H1 (cell line): Measurements from ENCODE around the gene IRF4. TPM values are rescaled to one million over a fixed set of nuclear protein-coding genes. Genes with fewer than 3 reads are reported as not detected.

Source experiments
- CTCF ChIA-PET: fragments of 300-600 bp; sonication (Branson Sonifier 250); formaldehyde crosslinking; loops from one replicate; lab custom pipeline; 2021; ENCODE audit not compliant: partially characterized antibody; lab: Charles Lee
- POLR2A ChIA-PET: fragments of 300-600 bp; sonication (Branson Sonifier 250); formaldehyde crosslinking; loops from one replicate; lab custom pipeline; 2021; ENCODE audit warnings: inconsistent platforms; ENCODE audit not compliant: partially characterized antibody; lab: Charles Lee
- DNase-seq, 2 experiments: peaks; one replicate each; pipeline versions ENCODE4 v3.0.0 to v3.0.0-alpha.2; 2010 to 2022; ENCODE audit warnings: low spot score in 2 of 2, low read depth in 1 of 2, mixed read lengths in 1 of 2
- FAIRE-seq: peaks from 2 replicates; lab custom pipeline; 2011; peaks lifted over from hg19 to GRCh38; lab: Jason Lieb, UNC
- H2AFZ ChIP-seq: 2 replicates; pipeline ENCODE4 v1.8.1; 2012; ENCODE audit warnings: low read length, inconsistent platforms
- H2AK5ac ChIP-seq: 2 replicates; pipeline ENCODE4 v1.6.1; 2013; ENCODE audit warnings: low read depth, low read length
- H2BK120ac ChIP-seq: replicated peaks from 2 replicates; pipeline ENCODE3; 2013; ENCODE audit warnings: low read depth, low read length, inconsistent platforms
- H2BK12ac ChIP-seq: 2 replicates; pipeline ENCODE4 v1.6.1; 2013; ENCODE audit warnings: low read depth, low read length
- H2BK15ac ChIP-seq: 2 replicates; pipeline ENCODE4 v1.6.1; 2013; ENCODE audit warnings: low read length
- H2BK20ac ChIP-seq: 2 replicates; pipeline ENCODE4 v1.6.1; 2013; ENCODE audit warnings: low read length
- H2BK5ac ChIP-seq: 2 replicates; pipeline ENCODE4 v1.6.1; 2013; ENCODE audit warnings: low read depth, low read length
- H3K14ac ChIP-seq: 2 replicates; pipeline ENCODE4 v1.6.1; 2013; ENCODE audit warnings: inconsistent platforms; ENCODE audit not compliant: insufficient read length
- H3K18ac ChIP-seq: 2 replicates; pipeline ENCODE4 v1.6.1; 2013; ENCODE audit warnings: low read length; ENCODE audit errors: extremely low read depth
- H3K23ac ChIP-seq: 2 replicates; pipeline ENCODE4 v1.6.1; 2013; ENCODE audit warnings: inconsistent platforms; ENCODE audit not compliant: insufficient read length
- H3K23me2 ChIP-seq: 2 replicates; pipeline ENCODE4 v1.6.1; 2013; ENCODE audit warnings: low read depth, low read length
- H3K27ac ChIP-seq: 2 replicates; pipeline ENCODE4 v1.6.1; 2011; ENCODE audit warnings: low read depth, low read length, inconsistent platforms
- H3K27me3 ChIP-seq, 4 experiments: replicated peaks in 1 of 4; 1 replicate in 1 of 4; 2 replicates in 3 of 4; pipeline versions ENCODE4 v1.6.1 to v1.8.1; 2011 to 2013; ENCODE audit warnings: low read length in 3 of 4, mild to moderate bottlenecking in 3 of 4, inconsistent platforms in 2 of 4, mixed read lengths in 2 of 4, moderate library complexity in 1 of 4; ENCODE audit not compliant: control insufficient read depth in 3 of 4, insufficient read depth in 3 of 4; ENCODE audit errors: extremely low read depth in 1 of 4
- H3K36me3 ChIP-seq, 4 experiments: 2 replicates each; pipeline versions ENCODE4 v1.6.1 to v1.8.1; 2011 to 2013; ENCODE audit warnings: mild to moderate bottlenecking in 4 of 4, low read length in 3 of 4, moderate library complexity in 2 of 4, control low read depth in 1 of 4, inconsistent platforms in 1 of 4; ENCODE audit not compliant: insufficient read depth in 4 of 4, control insufficient read depth in 2 of 4
- H3K4ac ChIP-seq: replicated peaks from 2 replicates; pipeline ENCODE3; 2013; ENCODE audit warnings: low read length, low read depth, mixed read lengths, inconsistent platforms; ENCODE audit not compliant: insufficient read length
- H3K4me1 ChIP-seq, 4 experiments: replicated peaks in 1 of 4; 1 replicate in 1 of 4; 2 replicates in 3 of 4; pipeline versions ENCODE4 v1.6.1 to v1.8.1; 2011 to 2013; ENCODE audit warnings: low read length in 3 of 4, inconsistent platforms in 2 of 4, mixed read lengths in 1 of 4; ENCODE audit not compliant: insufficient read depth in 4 of 4, control insufficient read depth in 3 of 4
- H3K4me2 ChIP-seq, 2 experiments: 2 replicates each; pipeline versions ENCODE4 v1.6.1 to v1.8.1; 2011 to 2013; ENCODE audit warnings: low read depth in 2 of 2, low read length in 2 of 2, control low read depth in 1 of 2, inconsistent platforms in 1 of 2, mild to moderate bottlenecking in 1 of 2; ENCODE audit not compliant: insufficient read depth in 1 of 2
- H3K4me3 ChIP-seq, 4 experiments: fragments of 200-600, 300-600 bp in 1 of 4; sonication (generic), shearing (Covaris generic), sonication (Bioruptor Twin) in 1 of 4; 2 replicates each; pipeline versions ENCODE4 v1.5.1 to v1.8.1; 2011 to 2016; ENCODE audit warnings: low read length in 4 of 4, low read depth in 3 of 4, control low read depth in 2 of 4, inconsistent platforms in 2 of 4, mild to moderate bottlenecking in 2 of 4, mixed read lengths in 1 of 4, moderate library complexity in 1 of 4; ENCODE audit not compliant: insufficient read depth in 2 of 4; ENCODE audit errors: extremely low read depth in 1 of 4
- H3K56ac ChIP-seq: replicated peaks from 2 replicates; pipeline ENCODE3; 2013; ENCODE audit warnings: low read depth, mild to moderate bottlenecking, mixed read lengths, low read length, inconsistent platforms; ENCODE audit not compliant: insufficient read length
- H3K79me1 ChIP-seq: 2 replicates; pipeline ENCODE4 v1.6.1; 2013; ENCODE audit warnings: low read depth, low read length, control low read depth
- H3K79me2 ChIP-seq, 2 experiments: 2 replicates each; pipeline versions ENCODE4 v1.6.1 to v1.8.1; 2012 to 2013; ENCODE audit warnings: low read length in 2 of 2, mild to moderate bottlenecking in 2 of 2, inconsistent platforms in 1 of 2; ENCODE audit not compliant: insufficient read depth in 2 of 2, control insufficient read depth in 1 of 2
- H3K9ac ChIP-seq, 4 experiments: replicated peaks in 1 of 4; 1 replicate in 1 of 4; 2 replicates in 3 of 4; pipeline versions ENCODE4 v1.6.1 to v1.8.1; 2011 to 2013; ENCODE audit warnings: low read depth in 3 of 4, low read length in 3 of 4, control low read depth in 2 of 4, mild to moderate bottlenecking in 2 of 4, moderate library complexity in 2 of 4, inconsistent platforms in 1 of 4; ENCODE audit errors: extremely low read depth in 1 of 4
- H3K9me3 ChIP-seq, 2 experiments: 2 replicates each; pipeline versions ENCODE4 v1.6.1 to v1.8.1; 2012 to 2013; ENCODE audit warnings: mild to moderate bottlenecking in 2 of 2, moderate library complexity in 2 of 2, control low read depth in 1 of 2, inconsistent platforms in 1 of 2, low read depth in 1 of 2, low read length in 1 of 2, mixed read lengths in 1 of 2; ENCODE audit not compliant: insufficient read depth in 2 of 2
- H4K20me1 ChIP-seq, 2 experiments: replicated peaks in 1 of 2; 2 replicates each; pipeline versions ENCODE3 to v1.8.1; 2011 to 2013; ENCODE audit warnings: inconsistent platforms in 2 of 2, low read length in 2 of 2, mild to moderate bottlenecking in 1 of 2; ENCODE audit not compliant: insufficient read depth in 2 of 2, control insufficient read depth in 1 of 2
- H4K5ac ChIP-seq: 2 replicates; pipeline ENCODE4 v1.6.1; 2013; ENCODE audit warnings: low read length, low read depth, mixed read lengths, inconsistent platforms; ENCODE audit not compliant: insufficient read length
- H4K8ac ChIP-seq: 2 replicates; pipeline ENCODE4 v1.8.0; 2013; ENCODE audit warnings: mild to moderate bottlenecking, moderate library complexity, low read length, inconsistent platforms; ENCODE audit not compliant: insufficient read depth; ENCODE audit errors: extremely low read depth
- H4K91ac ChIP-seq: replicated peaks from 2 replicates; pipeline ENCODE3; 2013; ENCODE audit warnings: low read length, mixed read lengths, inconsistent platforms; ENCODE audit not compliant: insufficient read length
- CREB1 ChIP-seq: IDR thresholded peaks from 2 replicates; pipeline ENCODE4 v1.6.1; 2012; ENCODE audit warnings: inconsistent platforms
- NANOG ChIP-seq: IDR thresholded peaks from 2 replicates; pipeline ENCODE4 v1.6.1; 2011; ENCODE audit warnings: low read length, low read depth, mild to moderate bottlenecking, inconsistent platforms; ENCODE audit not compliant: insufficient read depth, poor library complexity, severe bottlenecking
- SIN3A ChIP-seq, 2 experiments: IDR thresholded peaks in 1 of 2; conservative IDR thresholded peaks in 1 of 2; 2 replicates each; pipeline ENCODE4 v1.6.1; 2011 to 2012; ENCODE audit warnings: low read length in 2 of 2, improper control_type of control experiment in 1 of 2, low read depth in 1 of 2, mild to moderate bottlenecking in 1 of 2
- SP4 ChIP-seq: IDR thresholded peaks from 2 replicates; pipeline ENCODE4 v1.6.1; 2012; ENCODE audit warnings: low read length, inconsistent platforms
- WGBS, 2 experiments: shearing (Covaris generic) in 1 of 2; methylation state at CpG; one replicate each; pipeline versions ENCODE4 v1.1.6 to v1.1.7; 2013 to 2015; ENCODE audit warnings: low lambda C conversion rate in 2 of 2, mixed read lengths in 2 of 2, inconsistent platforms in 1 of 2, low coverage in 1 of 2, missing lambda C conversion rate in 1 of 2; ENCODE audit not compliant: insufficient replicate concordance in 2 of 2, insufficient coverage in 1 of 2, insufficient read length in 1 of 2; ENCODE audit errors: extremely low coverage in 1 of 2, missing lambda C conversion rate in 1 of 2; 5-methylcytosine and 5-hydroxymethylcytosine counted together
- polyA plus RNA-seq, 7 experiments: library from polyadenylated mRNA; depleted of rRNA in 3 of 7; stranded (reverse) in 5 of 7; unstranded in 2 of 7; fragments of >200 nt in 5 of 7; fragments of 200-250 nt in 2 of 7; gene quantifications; 1 replicate in 5 of 7; 2 replicates in 1 of 7; 4 replicates in 1 of 7; pipeline versions ENCODE4 v1.2.1 to v1.2.3, GENCODE V29; 2011 to 2013; ENCODE audit warnings: missing spikeins in 2 of 7, mixed read lengths in 2 of 7
- total RNA-seq: library from RNA; stranded (reverse); fragmentation: NEBNext Ultra II Directional; extraction: Animal tissue kit (Norgen Biotek cat#: 25700); gene quantifications from 2 replicates; pipeline ENCODE4 v1.2.1, GENCODE V29; 2021
- TF ChIP-seq, protein P1 (sequence below): IDR thresholded peaks from 2 replicates; pipeline ENCODE4 v1.6.1; 2012; ENCODE audit warnings: inconsistent platforms

The IRF4 gene
- total and polyA plus RNA-seq, 2 of the 8 experiments (the other 6 are each of a cell fraction or from before 2014, with no cell fraction given) = 0.77 to 2.1 TPM

DNA sequence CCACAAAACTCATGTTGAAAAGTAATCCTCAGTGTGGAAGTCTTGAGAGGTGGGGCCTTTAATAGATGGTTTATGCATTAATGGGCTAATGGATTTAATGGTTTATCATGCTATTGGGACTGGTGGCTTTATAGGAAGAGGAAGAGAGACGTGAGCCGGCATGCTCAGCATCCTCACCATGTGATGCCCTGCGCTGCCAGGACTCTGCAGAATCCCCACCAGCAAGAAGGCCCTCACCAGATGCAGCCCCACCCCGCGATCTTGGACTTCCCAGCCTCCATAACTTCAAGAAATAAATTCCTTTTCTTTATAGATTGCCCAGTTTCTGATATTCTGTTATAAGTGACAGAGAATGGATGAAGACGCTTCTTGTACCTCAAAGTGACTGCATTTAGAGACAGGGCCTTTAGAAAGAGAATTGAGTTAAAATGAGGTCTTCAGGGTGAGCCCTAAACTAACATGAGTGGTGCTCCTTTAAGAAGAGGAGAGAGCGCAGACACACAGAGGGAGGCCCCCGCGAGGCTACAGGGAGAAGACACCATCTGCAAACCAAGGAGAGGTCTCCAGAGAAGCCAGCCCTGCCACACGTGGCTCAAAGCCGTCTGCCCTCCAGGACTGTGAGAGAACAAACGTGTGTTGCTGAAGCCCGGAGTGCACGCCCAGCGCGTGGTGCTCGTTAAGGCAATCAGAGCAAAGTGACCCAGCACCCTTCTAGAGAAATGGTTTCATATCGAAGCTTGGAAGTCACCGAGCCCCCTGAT is 56.9 kb downstream of the IRF4 start:
- POLR2A ChIA-PET = no interaction called here
- DNase-seq (no peak), FAIRE-seq (no peak)
- Histone ChIP-seq H3K79me1 (no peaks in the 10 kb centered on the region), H3K56ac (no peak overlapping the region), H3K9ac (no peak overlapping the region), H3K4me1 (peaks cover 0 to 3% (median 0%) of the 10 kb centered on the region in 4 experiments; a peak in 1 of 7 replicates), H3K27me3 (no peaks in the 10 kb centered on the region), H3K14ac (no peak overlapping the region), H2BK12ac (no peak overlapping the region), H2BK20ac (no peak overlapping the region), H3K36me3 (no peaks in the 10 kb centered on the region; a peak in 1 of 8 replicates), H2AK5ac (no peak overlapping the region), H3K79me2 (no peaks in the 10 kb centered on the region), H2AFZ (no peak overlapping the region), H4K91ac (no peak overlapping the region), H4K20me1 (no peaks in the 10 kb centered on the region), H2BK120ac (no peak overlapping the region), H3K9me3 (peaks cover 6 to 19% of the 10 kb centered on the region in 2 experiments; a peak in 3 of 4 replicates), H3K23ac (no peak overlapping the region), H4K5ac (no peak overlapping the region), H3K4ac (no peak overlapping the region), H3K23me2 (no peaks in the 10 kb centered on the region), H4K8ac (no peak overlapping the region), H2BK15ac (no peak overlapping the region), H3K27ac (no peak overlapping the region), H2BK5ac (no peak overlapping the region), H3K4me2 (no peak overlapping the region), H3K4me3 (no peak overlapping the region), H3K18ac (no peak overlapping the region)
- CTCF ChIA-PET = no interaction called here
- 86% methylated on average over 19 of the region's 19 CpGs; no CpG with 5 or more reads in 1 of the 2 experiments for WGBS, 2 experiments
- TF ChIP-seq SIN3A (conservative IDR thresholded peaks at IDR 0.05 in 1 of 2, IDR thresholded peaks at IDR 0.05 in 1 of 2; ENCODE audit: low read depth in 1 of 2, low read length in 2 of 2) (no peak), CREB1 (no peak), SP4 (no peak), NANOG (no peak)
- TF ChIP-seq, protein P1, sequence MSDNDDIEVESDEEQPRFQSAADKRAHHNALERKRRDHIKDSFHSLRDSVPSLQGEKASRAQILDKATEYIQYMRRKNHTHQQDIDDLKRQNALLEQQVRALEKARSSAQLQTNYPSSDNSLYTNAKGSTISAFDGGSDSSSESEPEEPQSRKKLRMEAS = no peak
